Measurements from ENCODE around the gene PTPRN2. TPM values are rescaled to one million over a fixed set of nuclear protein-coding genes. Genes with fewer than 3 reads are reported as not detected.

Gene PTPRN2
- total RNA-seq, 1 experiment from 2014 or later, result 2.1 TPM

GRCh38 chr7:157946398-157947060 lies 641.1 kb downstream of the PTPRN2 start:
- BruUV-seq (replicated peaks), result no TSS peak
- Histone ChIP-seq H3K79me2 (ENCODE audit: insufficient read depth, low read length) (no peaks in the 10 kb centered on the region), H3K36me3 (ENCODE audit: control insufficient read depth in 1 of 2, insufficient read depth in 2 of 2, low read length in 2 of 2) (no peaks in the 10 kb centered on the region), H3K9me3 (ENCODE audit: control insufficient read depth in 1 of 2, insufficient read depth in 1 of 2, low read depth in 1 of 2, low read length in 2 of 2) (peaks cover 0 to 15% of the 10 kb centered on the region in 2 experiments; a peak in 1 of 4 replicates), H3K27ac (ENCODE audit: low read depth, low read length) (no peak overlapping the region), H3K4me1 (ENCODE audit: control insufficient read depth in 1 of 2, insufficient read depth in 2 of 2, low read length in 2 of 2) (peaks cover 2 to 12% of the 10 kb centered on the region in 2 experiments; a peak in 3 of 4 replicates), H3K4me3 (replicated peaks in 1 of 2; ENCODE audit: low read depth in 1 of 2, low read length in 2 of 2) (no peak overlapping the region), H4K20me1 (ENCODE audit: insufficient read depth) (no peaks in the 10 kb centered on the region), H3K27me3 (ENCODE audit: insufficient read depth, low read length) (no peaks in the 10 kb centered on the region), H3K9ac (ENCODE audit: low read length) (no peak overlapping the region), H2AFZ (ENCODE audit: low read depth, low read length, poor library complexity, severe bottlenecking) (no peak overlapping the region), H3K4me2 (ENCODE audit: low read length) (no peak overlapping the region), H3K9me2 (ENCODE audit: insufficient read depth) (no peaks in the 10 kb centered on the region)
- DNase-seq (ENCODE audit: low read depth, low spot score), result no peak
- no peak for ATAC-seq
- RAD21 ChIA-PET (ENCODE audit: low non-redundant PET in 1 of 2, low total read pairs in 2 of 2, uncharacterized antibody in 2 of 2, unreplicated experiment in 2 of 2), result no interaction called here
- TF ChIP-seq, protein P1, sequence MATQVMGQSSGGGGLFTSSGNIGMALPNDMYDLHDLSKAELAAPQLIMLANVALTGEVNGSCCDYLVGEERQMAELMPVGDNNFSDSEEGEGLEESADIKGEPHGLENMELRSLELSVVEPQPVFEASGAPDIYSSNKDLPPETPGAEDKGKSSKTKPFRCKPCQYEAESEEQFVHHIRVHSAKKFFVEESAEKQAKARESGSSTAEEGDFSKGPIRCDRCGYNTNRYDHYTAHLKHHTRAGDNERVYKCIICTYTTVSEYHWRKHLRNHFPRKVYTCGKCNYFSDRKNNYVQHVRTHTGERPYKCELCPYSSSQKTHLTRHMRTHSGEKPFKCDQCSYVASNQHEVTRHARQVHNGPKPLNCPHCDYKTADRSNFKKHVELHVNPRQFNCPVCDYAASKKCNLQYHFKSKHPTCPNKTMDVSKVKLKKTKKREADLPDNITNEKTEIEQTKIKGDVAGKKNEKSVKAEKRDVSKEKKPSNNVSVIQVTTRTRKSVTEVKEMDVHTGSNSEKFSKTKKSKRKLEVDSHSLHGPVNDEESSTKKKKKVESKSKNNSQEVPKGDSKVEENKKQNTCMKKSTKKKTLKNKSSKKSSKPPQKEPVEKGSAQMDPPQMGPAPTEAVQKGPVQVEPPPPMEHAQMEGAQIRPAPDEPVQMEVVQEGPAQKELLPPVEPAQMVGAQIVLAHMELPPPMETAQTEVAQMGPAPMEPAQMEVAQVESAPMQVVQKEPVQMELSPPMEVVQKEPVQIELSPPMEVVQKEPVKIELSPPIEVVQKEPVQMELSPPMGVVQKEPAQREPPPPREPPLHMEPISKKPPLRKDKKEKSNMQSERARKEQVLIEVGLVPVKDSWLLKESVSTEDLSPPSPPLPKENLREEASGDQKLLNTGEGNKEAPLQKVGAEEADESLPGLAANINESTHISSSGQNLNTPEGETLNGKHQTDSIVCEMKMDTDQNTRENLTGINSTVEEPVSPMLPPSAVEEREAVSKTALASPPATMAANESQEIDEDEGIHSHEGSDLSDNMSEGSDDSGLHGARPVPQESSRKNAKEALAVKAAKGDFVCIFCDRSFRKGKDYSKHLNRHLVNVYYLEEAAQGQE (IDR thresholded peaks at IDR 0.05; ENCODE audit: low read depth), result no peak
- TF ChIP-seq EZH2phosphoT487 (IDR thresholded peaks at IDR 0.05; ENCODE audit: borderline replicate concordance) (no peak), TCF7L2 (IDR thresholded peaks at IDR 0.05; ENCODE audit: borderline replicate concordance, extremely low read depth, insufficient read depth, insufficient read length) (no peak), ZNF274 (IDR thresholded peaks at IDR 0.05; ENCODE audit: low read depth, low read length) (no peak)
- POLR2A ChIA-PET, result no interaction called here
- intact Hi-C loops (cut with micrococcal nuclease), result no loop called here
- CTCF ChIA-PET, result no interaction called here

- H3K4me2 ChIP-seq (ENCODE audit: low read length), result no peak overlapping the region
These were observed 642.2 kb downstream of the PTPRN2 start for GRCh38 chr7:157945401-157945800.

More at GRCh38 chr7:157945401-157945800, 642.2 kb downstream of the PTPRN2 start:
- Histone ChIP-seq H3K9me2 (ENCODE audit: insufficient read depth) (no peaks in the 10 kb centered on the region), H3K4me3 (replicated peaks in 1 of 2; ENCODE audit: low read depth in 1 of 2, low read length in 2 of 2) (no peak overlapping the region), H4K20me1 (ENCODE audit: insufficient read depth) (no peaks in the 10 kb centered on the region), H3K36me3 (ENCODE audit: control insufficient read depth in 1 of 2, insufficient read depth in 2 of 2, low read length in 2 of 2) (no peaks in the 10 kb centered on the region), H3K9ac (ENCODE audit: low read length) (no peak overlapping the region), H3K4me1 (ENCODE audit: control insufficient read depth in 1 of 2, insufficient read depth in 2 of 2, low read length in 2 of 2) (peaks cover 2 to 12% of the 10 kb centered on the region in 2 experiments; a peak in 3 of 4 replicates), H2AFZ (ENCODE audit: low read depth, low read length, poor library complexity, severe bottlenecking) (no peak overlapping the region), H3K9me3 (ENCODE audit: control insufficient read depth in 1 of 2, insufficient read depth in 1 of 2, low read depth in 1 of 2, low read length in 2 of 2) (peaks cover 0 to 15% of the 10 kb centered on the region in 2 experiments; a peak in 1 of 4 replicates), H3K79me2 (ENCODE audit: insufficient read depth, low read length) (no peaks in the 10 kb centered on the region), H3K27me3 (ENCODE audit: insufficient read depth, low read length) (no peaks in the 10 kb centered on the region), H3K27ac (ENCODE audit: low read depth, low read length) (no peak overlapping the region)
- CTCF ChIA-PET, result no interaction called here
- no peak for DNase-seq (ENCODE audit: low read depth, low spot score)
- ATAC-seq, result no peak
- BruUV-seq (replicated peaks), result no TSS peak
- RAD21 ChIA-PET (ENCODE audit: low non-redundant PET in 1 of 2, low total read pairs in 2 of 2, uncharacterized antibody in 2 of 2, unreplicated experiment in 2 of 2), result no interaction called here
- POLR2A ChIA-PET, result no interaction called here
- TF ChIP-seq YY1 (IDR thresholded peaks at IDR 0.05; ENCODE audit: extremely low read depth, insufficient replicate concordance, low read depth, low read length) (no peak), ZNF274 (IDR thresholded peaks at IDR 0.05; ENCODE audit: low read depth, low read length) (no peak), POLR2A (IDR thresholded peaks at IDR 0.05; ENCODE audit: borderline replicate concordance, extremely low read depth, insufficient read depth, insufficient read length) (no peak), SIN3A (IDR thresholded peaks at IDR 0.05; ENCODE audit: low read depth) (no peak), MAX (IDR thresholded peaks at IDR 0.05) (no peak), POLR2AphosphoS5 (IDR thresholded peaks at IDR 0.05; ENCODE audit: low read depth, low read length) (no peak), EZH2 (IDR thresholded peaks at IDR 0.05) (no peak), EZH2phosphoT487 (IDR thresholded peaks at IDR 0.05; ENCODE audit: borderline replicate concordance) (no peak), EGR1 (IDR thresholded peaks at IDR 0.05; ENCODE audit: low read depth) (no peak)
- TF ChIP-seq, protein P2, sequence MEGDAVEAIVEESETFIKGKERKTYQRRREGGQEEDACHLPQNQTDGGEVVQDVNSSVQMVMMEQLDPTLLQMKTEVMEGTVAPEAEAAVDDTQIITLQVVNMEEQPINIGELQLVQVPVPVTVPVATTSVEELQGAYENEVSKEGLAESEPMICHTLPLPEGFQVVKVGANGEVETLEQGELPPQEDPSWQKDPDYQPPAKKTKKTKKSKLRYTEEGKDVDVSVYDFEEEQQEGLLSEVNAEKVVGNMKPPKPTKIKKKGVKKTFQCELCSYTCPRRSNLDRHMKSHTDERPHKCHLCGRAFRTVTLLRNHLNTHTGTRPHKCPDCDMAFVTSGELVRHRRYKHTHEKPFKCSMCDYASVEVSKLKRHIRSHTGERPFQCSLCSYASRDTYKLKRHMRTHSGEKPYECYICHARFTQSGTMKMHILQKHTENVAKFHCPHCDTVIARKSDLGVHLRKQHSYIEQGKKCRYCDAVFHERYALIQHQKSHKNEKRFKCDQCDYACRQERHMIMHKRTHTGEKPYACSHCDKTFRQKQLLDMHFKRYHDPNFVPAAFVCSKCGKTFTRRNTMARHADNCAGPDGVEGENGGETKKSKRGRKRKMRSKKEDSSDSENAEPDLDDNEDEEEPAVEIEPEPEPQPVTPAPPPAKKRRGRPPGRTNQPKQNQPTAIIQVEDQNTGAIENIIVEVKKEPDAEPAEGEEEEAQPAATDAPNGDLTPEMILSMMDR (IDR thresholded peaks at IDR 0.05 in 2 of 3, conservative IDR thresholded peaks at IDR 0.05 in 1 of 3; ENCODE audit: borderline replicate concordance in 1 of 3, insufficient read depth in 1 of 3, low read depth in 2 of 3, low read length in 2 of 3), result no peak
- intact Hi-C loops (cut with micrococcal nuclease), result no loop called here
